ENCODE measurements around the gene HTRA1. TPM values are rescaled to one million over a fixed set of nuclear protein-coding genes. Genes with fewer than 3 reads are reported as not detected.

Gene HTRA1
- total and polyA plus RNA-seq, 9 of the 15 experiments (the other 6 are each of a cell fraction or from before 2014, with no cell fraction given): 0.06 to 0.16 (median 0.13) TPM; not detected in 5

GRCh38 chr10:122480146-122480833 is 18.9 kb downstream of the HTRA1 start:
- Histone ChIP-seq H3K4me1 (replicated peaks in 1 of 2; ENCODE audit: control insufficient read depth in 2 of 2, insufficient read depth in 2 of 2, low read length in 2 of 2) (no peaks in the 10 kb centered on the region), H3K79me2 (ENCODE audit: control insufficient read depth, insufficient read depth, low read length) (no peaks in the 10 kb centered on the region), H3K4me2 (ENCODE audit: insufficient read depth, low read length) (no peak overlapping the region), H4K20me1 (replicated peaks; ENCODE audit: control insufficient read depth, insufficient read depth, low read length) (no peaks in the 10 kb centered on the region; the same call in 1 of the 2 replicates), H2AFZ (ENCODE audit: low read depth, low read length) (no peak overlapping the region), H3K9me1 (ENCODE audit: control insufficient read depth, insufficient read depth, low read length) (no peaks in the 10 kb centered on the region), H3K4me3 (no peak overlapping the region), H3K36me3 (ENCODE audit: control insufficient read depth, insufficient read depth, low read length) (no peaks in the 10 kb centered on the region), H3K27ac (ENCODE audit: extremely low read depth, low read depth, low read length) (no peak overlapping the region), H3K9me3 (replicated peaks; ENCODE audit: control insufficient read depth, insufficient read depth, low read depth, low read length) (no peaks in the 10 kb centered on the region), H3K9ac (ENCODE audit: insufficient read depth in 1 of 2, low read depth in 2 of 2, low read length in 2 of 2) (no peak overlapping the region), H3K27me3 (ENCODE audit: control insufficient read depth in 2 of 2, insufficient read depth in 2 of 2, low read length in 2 of 2) (no peaks in the 10 kb centered on the region; a peak in 1 of 5 replicates)
- ChIA-PET CTCF (ENCODE audit: low intra/inter-chr PET ratio) (no interaction called here), POLR2A (interaction anchor here (0.6 to 0.9 kb wide), 2 partner anchors 11 to 641 kb away, joined by 4 to 5 read pairs; no protein-coding TSS in a partner anchor)
- BruUV-seq (replicated peaks): no TSS peak
- no peak for ATAC-seq
- in situ Hi-C loops (cut with MboI) (no loop called here), intact Hi-C loops (cut with micrococcal nuclease) (no loop called here)
- no peak for DNase-seq (ENCODE audit: extremely low read depth in 1 of 4, low spot score in 3 of 4)
- 0% methylated on average over 5 of the region's 10 CpGs for WGBS (ENCODE audit: insufficient coverage, low coverage, missing lambda C conversion rate)
- FAIRE-seq: no peak
- no peak for TF ChIP-seq SMAD4 (CRISPR knock-in tag; conservative IDR thresholded peaks at IDR 0.05)
- no peak for TF ChIP-seq FOS (IDR thresholded peaks at IDR 0.05; ENCODE audit: extremely low read depth, insufficient read length)
- no peak for TF ChIP-seq ZNF75A (CRISPR knock-in tag; IDR thresholded peaks at IDR 0.05)
- TF ChIP-seq, protein P1, sequence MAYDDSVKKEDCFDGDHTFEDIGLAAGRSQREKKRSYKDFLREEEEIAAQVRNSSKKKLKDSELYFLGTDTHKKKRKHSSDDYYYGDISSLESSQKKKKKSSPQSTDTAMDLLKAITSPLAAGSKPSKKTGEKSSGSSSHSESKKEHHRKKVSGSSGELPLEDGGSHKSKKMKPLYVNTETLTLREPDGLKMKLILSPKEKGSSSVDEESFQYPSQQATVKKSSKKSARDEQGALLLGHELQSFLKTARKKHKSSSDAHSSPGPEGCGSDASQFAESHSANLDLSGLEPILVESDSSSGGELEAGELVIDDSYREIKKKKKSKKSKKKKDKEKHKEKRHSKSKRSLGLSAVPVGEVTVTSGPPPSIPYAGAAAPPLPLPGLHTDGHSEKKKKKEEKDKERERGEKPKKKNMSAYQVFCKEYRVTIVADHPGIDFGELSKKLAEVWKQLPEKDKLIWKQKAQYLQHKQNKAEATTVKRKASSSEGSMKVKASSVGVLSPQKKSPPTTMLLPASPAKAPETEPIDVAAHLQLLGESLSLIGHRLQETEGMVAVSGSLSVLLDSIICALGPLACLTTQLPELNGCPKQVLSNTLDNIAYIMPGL (CRISPR knock-in tag; IDR thresholded peaks at IDR 0.05): no peak
- no peak for TF ChIP-seq XRCC3 (IDR thresholded peaks at IDR 0.05)
- no peak for TF ChIP-seq NR2C1 (IDR thresholded peaks at IDR 0.05)
- no peak for TF ChIP-seq NR2C1 (tag; IDR thresholded peaks at IDR 0.05)
- TF ChIP-seq MAZ (CRISPR knock-in tag; conservative IDR thresholded peaks at IDR 0.05 in 1 of 2, IDR thresholded peaks at IDR 0.05 in 1 of 2): no peak
- no peak for TF ChIP-seq FOXA1 (IDR thresholded peaks at IDR 0.05; ENCODE audit: borderline replicate concordance)
- TF ChIP-seq, protein P2, sequence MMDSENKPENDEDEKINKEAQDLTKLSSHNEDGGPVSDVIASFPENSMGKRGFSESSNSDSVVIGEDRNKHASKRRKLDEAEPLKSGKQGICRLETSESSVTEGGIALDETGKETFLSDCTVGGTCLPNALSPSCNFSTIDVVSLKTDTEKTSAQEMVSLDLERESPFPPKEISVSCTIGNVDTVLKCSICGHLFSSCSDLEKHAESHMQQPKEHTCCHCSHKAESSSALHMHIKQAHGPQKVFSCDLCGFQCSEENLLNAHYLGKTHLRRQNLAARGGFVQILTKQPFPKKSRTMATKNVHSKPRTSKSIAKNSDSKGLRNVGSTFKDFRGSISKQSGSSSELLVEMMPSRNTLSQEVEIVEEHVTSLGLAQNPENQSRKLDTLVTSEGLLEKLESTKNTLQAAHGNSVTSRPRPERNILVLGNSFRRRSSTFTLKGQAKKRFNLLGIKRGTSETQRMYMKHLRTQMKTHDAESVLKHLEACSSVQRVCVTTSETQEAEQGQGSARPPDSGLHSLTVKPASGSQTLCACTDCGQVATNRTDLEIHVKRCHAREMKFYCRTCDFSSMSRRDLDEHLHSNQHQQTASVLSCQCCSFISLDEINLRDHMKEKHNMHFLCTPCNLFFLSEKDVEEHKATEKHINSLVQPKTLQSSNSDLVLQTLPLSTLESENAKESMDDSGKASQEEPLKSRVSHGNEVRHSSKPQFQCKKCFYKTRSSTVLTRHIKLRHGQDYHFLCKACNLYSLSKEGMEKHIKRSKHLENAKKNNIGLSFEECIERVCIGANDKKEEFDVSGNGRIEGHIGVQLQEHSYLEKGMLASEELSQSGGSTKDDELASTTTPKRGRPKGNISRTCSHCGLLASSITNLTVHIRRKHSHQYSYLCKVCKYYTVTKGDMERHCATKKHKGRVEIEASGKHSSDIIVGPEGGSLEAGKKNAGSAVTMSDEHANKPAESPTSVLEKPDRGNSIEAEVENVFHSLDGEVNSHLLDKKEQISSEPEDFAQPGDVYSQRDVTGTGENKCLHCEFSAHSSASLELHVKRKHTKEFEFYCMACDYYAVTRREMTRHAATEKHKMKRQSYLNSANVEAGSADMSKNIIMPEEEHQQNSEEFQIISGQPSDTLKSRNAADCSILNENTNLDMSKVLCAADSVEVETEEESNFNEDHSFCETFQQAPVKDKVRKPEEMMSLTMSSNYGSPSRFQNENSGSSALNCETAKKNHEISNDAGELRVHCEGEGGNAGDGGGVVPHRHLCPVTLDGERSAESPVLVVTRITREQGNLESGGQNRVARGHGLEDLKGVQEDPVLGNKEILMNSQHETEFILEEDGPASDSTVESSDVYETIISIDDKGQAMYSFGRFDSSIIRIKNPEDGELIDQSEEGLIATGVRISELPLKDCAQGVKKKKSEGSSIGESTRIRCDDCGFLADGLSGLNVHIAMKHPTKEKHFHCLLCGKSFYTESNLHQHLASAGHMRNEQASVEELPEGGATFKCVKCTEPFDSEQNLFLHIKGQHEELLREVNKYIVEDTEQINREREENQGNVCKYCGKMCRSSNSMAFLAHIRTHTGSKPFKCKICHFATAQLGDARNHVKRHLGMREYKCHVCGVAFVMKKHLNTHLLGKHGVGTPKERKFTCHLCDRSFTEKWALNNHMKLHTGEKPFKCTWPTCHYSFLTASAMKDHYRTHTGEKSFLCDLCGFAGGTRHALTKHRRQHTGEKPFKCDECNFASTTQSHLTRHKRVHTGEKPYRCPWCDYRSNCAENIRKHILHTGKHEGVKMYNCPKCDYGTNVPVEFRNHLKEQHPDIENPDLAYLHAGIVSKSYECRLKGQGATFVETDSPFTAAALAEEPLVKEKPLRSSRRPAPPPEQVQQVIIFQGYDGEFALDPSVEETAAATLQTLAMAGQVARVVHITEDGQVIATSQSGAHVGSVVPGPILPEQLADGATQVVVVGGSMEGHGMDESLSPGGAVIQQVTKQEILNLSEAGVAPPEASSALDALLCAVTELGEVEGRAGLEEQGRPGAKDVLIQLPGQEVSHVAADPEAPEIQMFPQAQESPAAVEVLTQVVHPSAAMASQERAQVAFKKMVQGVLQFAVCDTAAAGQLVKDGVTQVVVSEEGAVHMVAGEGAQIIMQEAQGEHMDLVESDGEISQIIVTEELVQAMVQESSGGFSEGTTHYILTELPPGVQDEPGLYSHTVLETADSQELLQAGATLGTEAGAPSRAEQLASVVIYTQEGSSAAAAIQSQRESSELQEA (IDR thresholded peaks at IDR 0.05; ENCODE audit: low read depth): no peak

All from K562 (cell line).